ENCODE measurements around the gene AFAP1L2.
A peak's percentile ranks its signal among the peaks of the same experiment; 100 is the strongest.

Gene AFAP1L2

GRCh38 chr10:114310346-114310745, 94.0 kb downstream of the AFAP1L2 start:
- Mint-ChIP-seq H3K4me1 (no peaks in the 10 kb centered on the region), H3K27me3 (peaks cover 7% of the 10 kb centered on the region)
- ATAC-seq: no peak

GRCh38 chr10:114309364-114309651, 95.0 kb downstream of the AFAP1L2 start:
- no peak overlapping the region for H3K27ac Mint-ChIP-seq
- H3K27me3 Mint-ChIP-seq: peaks cover 7% of the 10 kb centered on the region
- H3K4me3 Mint-ChIP-seq: no peak overlapping the region
- no peak for ATAC-seq
- H3K4me1 Mint-ChIP-seq: peaks cover 6% of the 10 kb centered on the region
- H3K9me3 Mint-ChIP-seq: no peaks in the 10 kb centered on the region
- no peaks in the 10 kb centered on the region for H3K36me3 Mint-ChIP-seq

More at GRCh38 chr10:114310346-114310745, 94.0 kb downstream of the AFAP1L2 start:
- Mint-ChIP-seq H3K9me3 (no peaks in the 10 kb centered on the region), H3K27ac (no peak overlapping the region), H3K36me3 (no peaks in the 10 kb centered on the region), H3K4me3 (no peak overlapping the region)

GRCh38 chr10:114308531-114309363, 95.6 kb downstream of the AFAP1L2 start:
- peaks cover 11% of the 10 kb centered on the region for H3K4me1 Mint-ChIP-seq
- H3K27me3 Mint-ChIP-seq: peaks cover 7% of the 10 kb centered on the region
- H3K27ac Mint-ChIP-seq: no peak overlapping the region
- no peaks in the 10 kb centered on the region for H3K36me3 Mint-ChIP-seq
- no peak for ATAC-seq
- H3K9me3 Mint-ChIP-seq: no peaks in the 10 kb centered on the region
- no peak overlapping the region for H3K4me3 Mint-ChIP-seq

- H3K27ac Mint-ChIP-seq: no peak overlapping the region
- H3K4me3 Mint-ChIP-seq: no peak overlapping the region
Measured at GRCh38 chr10:114307731-114308130, 96.6 kb downstream of the AFAP1L2 start.

GRCh38 chr10:114306116-114306973, 98.0 kb downstream of the AFAP1L2 start:
- peaks cover 7% of the 10 kb centered on the region for H3K27me3 Mint-ChIP-seq
- H3K9me3 Mint-ChIP-seq: no peaks in the 10 kb centered on the region
- H3K4me1 Mint-ChIP-seq: peaks cover 16% of the 10 kb centered on the region
- H3K36me3 Mint-ChIP-seq: no peaks in the 10 kb centered on the region
- no peak overlapping the region for H3K4me3 Mint-ChIP-seq
- H3K27ac Mint-ChIP-seq: no peak overlapping the region
- no peak for ATAC-seq

More at GRCh38 chr10:114307731-114308130, 96.6 kb downstream of the AFAP1L2 start:
- H3K27me3 Mint-ChIP-seq: peaks cover 7% of the 10 kb centered on the region
- no peak for ATAC-seq
- no peaks in the 10 kb centered on the region for H3K9me3 Mint-ChIP-seq
- H3K4me1 Mint-ChIP-seq: peaks cover 16% of the 10 kb centered on the region
- no peaks in the 10 kb centered on the region for H3K36me3 Mint-ChIP-seq

GRCh38 chr10:114305521-114305925, 98.8 kb downstream of the AFAP1L2 start:
- ATAC-seq: no peak
- peaks cover 7% of the 10 kb centered on the region for H3K27me3 Mint-ChIP-seq
- H3K36me3 Mint-ChIP-seq: peaks cover 5% of the 10 kb centered on the region
- H3K9me3 Mint-ChIP-seq: no peaks in the 10 kb centered on the region
- H3K4me3 Mint-ChIP-seq: peak overlapping the region; percentile 80
- no peak overlapping the region for H3K27ac Mint-ChIP-seq
- H3K4me1 Mint-ChIP-seq: peaks cover 16% of the 10 kb centered on the region

GRCh38 chr10:114304571-114305421, 99.5 kb downstream of the AFAP1L2 start:
- Mint-ChIP-seq H3K4me3 (peak overlapping the region; percentile 80), H3K27ac (peak overlapping the region; percentile 61), H3K36me3 (peaks cover 12% of the 10 kb centered on the region), H3K27me3 (no peaks in the 10 kb centered on the region), H3K4me1 (peaks cover 16% of the 10 kb centered on the region), H3K9me3 (no peaks in the 10 kb centered on the region)
- ATAC-seq: peak; percentile 84

GRCh38 chr10:114304017-114304570, 100.2 kb downstream of the AFAP1L2 start:
- peaks cover 16% of the 10 kb centered on the region for H3K4me1 Mint-ChIP-seq
- H3K27ac Mint-ChIP-seq: peak overlapping the region; percentile 61
- no peaks in the 10 kb centered on the region for H3K9me3 Mint-ChIP-seq
- peaks cover 19% of the 10 kb centered on the region for H3K36me3 Mint-ChIP-seq
- peak overlapping the region; percentile 80 for H3K4me3 Mint-ChIP-seq
- H3K27me3 Mint-ChIP-seq: no peaks in the 10 kb centered on the region
- peak; percentile 71 for ATAC-seq

- no peak for ATAC-seq
- Mint-ChIP-seq H3K4me3 (peak overlapping the region; percentile 80), H3K4me1 (peaks cover 16% of the 10 kb centered on the region), H3K9me3 (no peaks in the 10 kb centered on the region), H3K27ac (peak overlapping the region; percentile 61), H3K27me3 (no peaks in the 10 kb centered on the region), H3K36me3 (peaks cover 21% of the 10 kb centered on the region)
Measured at GRCh38 chr10:114303556-114303955, 100.7 kb downstream of the AFAP1L2 start.

GRCh38 chr10:114301951-114302710, 102.2 kb downstream of the AFAP1L2 start:
- no peak for ATAC-seq
- Mint-ChIP-seq H3K27ac (no peak overlapping the region), H3K27me3 (no peaks in the 10 kb centered on the region), H3K9me3 (no peaks in the 10 kb centered on the region), H3K4me1 (peaks cover 16% of the 10 kb centered on the region), H3K36me3 (peaks cover 31% of the 10 kb centered on the region), H3K4me3 (no peak overlapping the region)

GRCh38 chr10:114301177-114301576, 103.1 kb downstream of the AFAP1L2 start:
- peaks cover under 1% of the 10 kb centered on the region for H3K9me3 Mint-ChIP-seq
- no peak overlapping the region for H3K27ac Mint-ChIP-seq
- H3K4me3 Mint-ChIP-seq: no peak overlapping the region
- H3K27me3 Mint-ChIP-seq: no peaks in the 10 kb centered on the region
- H3K36me3 Mint-ChIP-seq: peaks cover 41% of the 10 kb centered on the region
- no peak for ATAC-seq
- peaks cover 16% of the 10 kb centered on the region for H3K4me1 Mint-ChIP-seq

GRCh38 chr10:114300036-114300645, 104.2 kb downstream of the AFAP1L2 start:
- H3K4me3 Mint-ChIP-seq: no peak overlapping the region
- H3K36me3 Mint-ChIP-seq: peaks cover 51% of the 10 kb centered on the region
- peaks cover 16% of the 10 kb centered on the region for H3K4me1 Mint-ChIP-seq
- no peaks in the 10 kb centered on the region for H3K27me3 Mint-ChIP-seq
- H3K9me3 Mint-ChIP-seq: peaks cover 10% of the 10 kb centered on the region
- no peak overlapping the region for H3K27ac Mint-ChIP-seq
- no peak for ATAC-seq

- H3K4me1 Mint-ChIP-seq: no peaks in the 10 kb centered on the region
- no peak overlapping the region for H3K4me3 Mint-ChIP-seq
- ATAC-seq: no peak
- H3K36me3 Mint-ChIP-seq: peaks cover 60% of the 10 kb centered on the region
- peaks cover 16% of the 10 kb centered on the region for H3K9me3 Mint-ChIP-seq
- H3K27me3 Mint-ChIP-seq: no peaks in the 10 kb centered on the region
- no peak overlapping the region for H3K27ac Mint-ChIP-seq
Measured at GRCh38 chr10:114297136-114297705, 107.1 kb downstream of the AFAP1L2 start.

Measured in stimulated activated memory B cell treated with anti-CD40 and anti-IgM and Interleukin-4, amounts not matched to agents 10 μg/mL and 1 μg/mL and 100 μg/mL, for 72 hours (primary cell).